ENCODE measurements around the gene RASA3. TPM values are rescaled to one million over a fixed set of nuclear protein-coding genes. Genes with fewer than 3 reads are reported as not detected.

RASA3 gene
- total RNA-seq, 1 experiment from 2014 or later = 10.0 TPM

DNA sequence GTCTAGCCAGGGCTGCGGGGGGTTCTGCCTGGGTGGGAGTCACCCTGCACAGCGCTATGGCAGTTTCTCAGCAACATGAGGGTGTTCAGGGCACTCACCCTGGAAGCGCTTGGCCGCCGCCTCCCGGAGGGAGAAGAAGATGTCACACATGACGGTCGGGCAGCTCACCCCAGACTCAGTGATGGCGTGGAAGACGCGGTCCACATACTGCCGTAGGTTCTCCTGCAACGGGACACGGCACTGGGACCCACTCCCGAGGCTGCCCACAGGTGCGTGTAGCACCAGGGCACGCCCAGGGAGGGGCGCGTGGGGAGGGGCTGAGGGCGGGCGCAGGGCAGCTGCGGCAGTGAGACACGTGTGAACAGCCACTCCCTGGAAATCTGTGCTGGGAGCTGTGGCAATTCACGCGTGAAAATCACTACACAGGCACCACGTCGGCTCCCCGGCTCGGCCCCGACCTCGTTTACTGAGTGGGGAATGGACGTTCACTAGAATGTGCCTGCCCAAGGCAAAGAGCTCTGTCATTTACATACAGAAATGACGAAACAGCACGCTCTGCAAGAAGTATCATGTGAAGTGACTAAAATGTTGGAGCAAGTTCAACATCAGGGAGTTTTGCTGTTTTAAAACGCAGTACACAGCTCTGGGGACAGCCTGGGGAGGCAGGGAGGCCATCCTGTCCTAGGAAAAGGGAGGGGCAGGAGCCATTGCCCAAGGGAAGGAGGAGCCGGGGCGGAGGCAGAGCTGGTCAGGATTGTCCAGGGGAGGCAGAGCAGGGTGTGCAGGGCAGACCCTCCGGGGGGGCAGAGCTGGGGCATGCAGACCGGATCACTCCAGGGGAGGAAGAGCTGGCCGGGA, 117.1 kb downstream of the RASA3 start:
- TF ChIP-seq, protein P1, sequence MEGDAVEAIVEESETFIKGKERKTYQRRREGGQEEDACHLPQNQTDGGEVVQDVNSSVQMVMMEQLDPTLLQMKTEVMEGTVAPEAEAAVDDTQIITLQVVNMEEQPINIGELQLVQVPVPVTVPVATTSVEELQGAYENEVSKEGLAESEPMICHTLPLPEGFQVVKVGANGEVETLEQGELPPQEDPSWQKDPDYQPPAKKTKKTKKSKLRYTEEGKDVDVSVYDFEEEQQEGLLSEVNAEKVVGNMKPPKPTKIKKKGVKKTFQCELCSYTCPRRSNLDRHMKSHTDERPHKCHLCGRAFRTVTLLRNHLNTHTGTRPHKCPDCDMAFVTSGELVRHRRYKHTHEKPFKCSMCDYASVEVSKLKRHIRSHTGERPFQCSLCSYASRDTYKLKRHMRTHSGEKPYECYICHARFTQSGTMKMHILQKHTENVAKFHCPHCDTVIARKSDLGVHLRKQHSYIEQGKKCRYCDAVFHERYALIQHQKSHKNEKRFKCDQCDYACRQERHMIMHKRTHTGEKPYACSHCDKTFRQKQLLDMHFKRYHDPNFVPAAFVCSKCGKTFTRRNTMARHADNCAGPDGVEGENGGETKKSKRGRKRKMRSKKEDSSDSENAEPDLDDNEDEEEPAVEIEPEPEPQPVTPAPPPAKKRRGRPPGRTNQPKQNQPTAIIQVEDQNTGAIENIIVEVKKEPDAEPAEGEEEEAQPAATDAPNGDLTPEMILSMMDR (conservative IDR thresholded peaks at IDR 0.05) = no peak
- no peak for TF ChIP-seq EZH2 (IDR thresholded peaks at IDR 0.05; ENCODE audit: low read depth)
- Histone ChIP-seq H3K4me2 (peak overlapping the region; percentile 52), H3K27me3 (ENCODE audit: insufficient read depth, low read depth) (no peaks in the 10 kb centered on the region), H3K4me3 (no peak overlapping the region), H3K36me3 (ENCODE audit: low read depth) (no peaks in the 10 kb centered on the region), H3K9me2 (ENCODE audit: insufficient read depth) (no peaks in the 10 kb centered on the region), H3F3A (ENCODE audit: insufficient read depth, low read depth) (peaks cover 9% of the 10 kb centered on the region), H3K4me1 (replicated peaks; ENCODE audit: insufficient read depth) (0 out of 2 replicates have a peak, but pooled peaks cover 13% of the 10 kb centered on the region), H3K9me3 (ENCODE audit: insufficient read depth, low read depth) (no peaks in the 10 kb centered on the region), H3K27ac (0 out of 2 replicates have a peak overlapping the region, but pooled peaks have one; percentile 8), H3K79me2 (ENCODE audit: low read depth) (no peaks in the 10 kb centered on the region), H4K20me1 (ENCODE audit: insufficient read depth) (no peaks in the 10 kb centered on the region), H2AFZ (no peak overlapping the region)
- CTCF ChIA-PET = interaction anchor here (0.9 kb wide), 1 partner anchor 34 kb away, joined by 3 read pairs; no protein-coding TSS in a partner anchor
- POLR2A ChIA-PET (ENCODE audit: unreplicated experiment) = interaction anchor here (0.6 kb wide), 2 partner anchors 206 to 232 kb away, joined by 5 to 7 read pairs; no protein-coding TSS in a partner anchor
- peak; percentile 82 to 83 for DNase-seq
- BruUV-seq (replicated peaks) = no TSS peak
- intact Hi-C loops (cut with micrococcal nuclease; ENCODE audit: unreplicated experiment) = loop anchor here (1.0 to 5.0 kb wide), 2 partner anchors 52 to 64 kb away; no protein-coding TSS in a partner anchor

DNA sequence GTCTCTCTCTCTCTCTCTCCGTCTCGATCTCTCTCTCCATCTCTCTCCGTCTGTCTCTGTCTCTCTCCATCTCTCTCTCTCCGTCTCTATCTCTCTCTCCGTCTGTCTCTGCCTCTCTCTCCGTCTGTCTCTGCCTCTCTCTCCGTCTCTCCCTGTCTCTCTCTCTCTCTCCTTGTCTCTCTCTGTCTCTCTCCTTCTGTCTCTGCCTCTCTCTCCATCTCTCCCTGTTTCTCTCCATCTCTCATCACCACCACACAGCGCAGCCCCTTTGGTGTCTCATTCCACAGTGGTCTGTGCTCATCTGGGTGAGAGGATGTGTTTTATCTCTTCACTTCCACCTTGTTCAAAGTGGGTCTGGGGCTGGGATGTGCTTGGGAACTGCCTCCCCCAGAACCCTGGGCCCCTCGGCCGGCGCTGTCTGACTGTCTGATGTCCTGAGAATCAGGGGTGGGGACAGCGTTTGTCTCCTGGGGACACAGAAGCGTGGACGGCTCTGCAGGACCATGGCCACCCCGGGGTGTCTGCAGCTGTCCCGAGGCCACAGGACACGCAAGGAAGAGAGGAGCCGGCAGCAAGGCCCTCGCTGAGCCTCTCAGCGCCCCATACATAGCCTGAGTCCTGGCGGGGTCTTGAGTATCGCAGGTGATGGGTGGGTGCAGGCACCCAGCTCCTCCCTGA, 118.3 kb downstream of the RASA3 start:
- Histone ChIP-seq H3K9me2 (ENCODE audit: insufficient read depth) (no peaks in the 10 kb centered on the region), H3K36me3 (ENCODE audit: low read depth) (no peaks in the 10 kb centered on the region), H3K79me2 (ENCODE audit: low read depth) (no peaks in the 10 kb centered on the region), H3K27me3 (ENCODE audit: insufficient read depth, low read depth) (no peaks in the 10 kb centered on the region), H2AFZ (no peak overlapping the region), H3K27ac (no peak overlapping the region), H3K4me3 (no peak overlapping the region), H3K4me1 (replicated peaks; ENCODE audit: insufficient read depth) (0 out of 2 replicates have a peak, but pooled peaks cover 13% of the 10 kb centered on the region), H3K4me2 (no peak overlapping the region), H4K20me1 (ENCODE audit: insufficient read depth) (no peaks in the 10 kb centered on the region), H3F3A (ENCODE audit: insufficient read depth, low read depth) (peaks cover 9% of the 10 kb centered on the region), H3K9me3 (ENCODE audit: insufficient read depth, low read depth) (no peaks in the 10 kb centered on the region)
- ChIA-PET POLR2A (ENCODE audit: unreplicated experiment) (no interaction called here), CTCF (no interaction called here)
- no peak for TF ChIP-seq EZH2 (IDR thresholded peaks at IDR 0.05; ENCODE audit: low read depth)
- TF ChIP-seq, protein P1 (conservative IDR thresholded peaks at IDR 0.05) = no peak
- no TSS peak for BruUV-seq (replicated peaks)
- intact Hi-C loops (cut with micrococcal nuclease; ENCODE audit: unreplicated experiment) = no loop called here
- no peak for DNase-seq

GRCh38 chr13:114013336-114013735, 119.1 kb downstream of the RASA3 start:
- intact Hi-C loops (cut with micrococcal nuclease; ENCODE audit: unreplicated experiment) = no loop called here
- BruUV-seq (replicated peaks) = no TSS peak
- CTCF ChIA-PET = no interaction called here
- no peaks in the 10 kb centered on the region for H3K9me3 ChIP-seq (ENCODE audit: insufficient read depth, low read depth)
- DNase-seq = no peak
- H3K4me1 ChIP-seq (replicated peaks; ENCODE audit: insufficient read depth) = 0 out of 2 replicates have a peak, but pooled peaks cover 13% of the 10 kb centered on the region
- no peak overlapping the region for H3K4me2 ChIP-seq
- H3K79me2 ChIP-seq (ENCODE audit: low read depth) = no peaks in the 10 kb centered on the region
- POLR2A ChIA-PET (ENCODE audit: unreplicated experiment) = no interaction called here
- H3K36me3 ChIP-seq (ENCODE audit: low read depth) = no peaks in the 10 kb centered on the region
- no peak overlapping the region for H2AFZ ChIP-seq
- no peak overlapping the region for H3K4me3 ChIP-seq
- TF ChIP-seq, protein P1 (conservative IDR thresholded peaks at IDR 0.05) = no peak
- TF ChIP-seq EZH2 (IDR thresholded peaks at IDR 0.05; ENCODE audit: low read depth) = no peak
- H4K20me1 ChIP-seq (ENCODE audit: insufficient read depth) = no peaks in the 10 kb centered on the region
- H3K9me2 ChIP-seq (ENCODE audit: insufficient read depth) = no peaks in the 10 kb centered on the region
- no peaks in the 10 kb centered on the region for H3K27me3 ChIP-seq (ENCODE audit: insufficient read depth, low read depth)
- H3F3A ChIP-seq (ENCODE audit: insufficient read depth, low read depth) = peaks cover 9% of the 10 kb centered on the region
- H3K27ac ChIP-seq = no peak overlapping the region
